ENCODE measurements around the gene FGGY.
"Not testable (repeated sequence)": the region's sequence is repeated elsewhere in the genome, so short reads cannot be mapped to it uniquely, and the experiment has no call there.

The FGGY gene

GRCh38 chr1:59455206-59455605 lies 158.3 kb downstream of the FGGY start:
- TF ChIP-seq CTCF (IDR thresholded peaks at IDR 0.05; ENCODE audit: insufficient read depth, low read length, poor library complexity, severe bottlenecking) (no peak), EZH2phosphoT487 (conservative IDR thresholded peaks at IDR 0.05; ENCODE audit: low read length) (no peak)
- Histone ChIP-seq H3K9me2 (replicated peaks; ENCODE audit: insufficient read depth, low read length) (no peaks in the 10 kb centered on the region), H3K27ac (ENCODE audit: low read depth, low read length) (no peak overlapping the region), H3K36me3 (ENCODE audit: low read length) (no peaks in the 10 kb centered on the region), H3K27me3 (ENCODE audit: low read length) (no peaks in the 10 kb centered on the region), H3K79me2 (ENCODE audit: insufficient read depth, low read length) (no peaks in the 10 kb centered on the region), H2AFZ (ENCODE audit: low read depth, low read length, severe bottlenecking) (no peak overlapping the region), H4K20me1 (ENCODE audit: low read depth, low read length) (no peaks in the 10 kb centered on the region), H3K4me2 (ENCODE audit: low read depth, low read length, poor library complexity, severe bottlenecking) (no peak overlapping the region), H3F3A (ENCODE audit: insufficient read depth) (no peaks in the 10 kb centered on the region), H3K4me3 (ENCODE audit: insufficient read depth, low read length, poor library complexity, severe bottlenecking) (no peak overlapping the region), H3K9me3 (ENCODE audit: insufficient read depth, low read length) (no peaks in the 10 kb centered on the region), H3K9ac (ENCODE audit: low read length) (no peak overlapping the region)

GRCh38 chr1:59457786-59458185 lies 160.9 kb downstream of the FGGY start:
- no peaks in the 10 kb centered on the region for H4K20me1 ChIP-seq (ENCODE audit: low read depth, low read length)
- no peak overlapping the region for H3K9ac ChIP-seq (ENCODE audit: low read length)
- no peaks in the 10 kb centered on the region for H3F3A ChIP-seq (ENCODE audit: insufficient read depth)
- H3K4me3 ChIP-seq (ENCODE audit: insufficient read depth, low read length, poor library complexity, severe bottlenecking): no peak overlapping the region
- no peaks in the 10 kb centered on the region for H3K79me2 ChIP-seq (ENCODE audit: insufficient read depth, low read length)
- H3K27ac ChIP-seq (ENCODE audit: low read depth, low read length): no peak overlapping the region
- no peaks in the 10 kb centered on the region for H3K9me2 ChIP-seq (replicated peaks; ENCODE audit: insufficient read depth, low read length)
- TF ChIP-seq EZH2phosphoT487 (conservative IDR thresholded peaks at IDR 0.05; ENCODE audit: low read length): no peak
- TF ChIP-seq CTCF (IDR thresholded peaks at IDR 0.05; ENCODE audit: insufficient read depth, low read length, poor library complexity, severe bottlenecking): no peak
- no peaks in the 10 kb centered on the region for H3K27me3 ChIP-seq (ENCODE audit: low read length)
- H3K9me3 ChIP-seq (ENCODE audit: insufficient read depth, low read length): no peaks in the 10 kb centered on the region
- no peak overlapping the region for H2AFZ ChIP-seq (ENCODE audit: low read depth, low read length, severe bottlenecking)
- no peak overlapping the region for H3K4me2 ChIP-seq (ENCODE audit: low read depth, low read length, poor library complexity, severe bottlenecking)
- H3K36me3 ChIP-seq (ENCODE audit: low read length): no peaks in the 10 kb centered on the region

DNA sequence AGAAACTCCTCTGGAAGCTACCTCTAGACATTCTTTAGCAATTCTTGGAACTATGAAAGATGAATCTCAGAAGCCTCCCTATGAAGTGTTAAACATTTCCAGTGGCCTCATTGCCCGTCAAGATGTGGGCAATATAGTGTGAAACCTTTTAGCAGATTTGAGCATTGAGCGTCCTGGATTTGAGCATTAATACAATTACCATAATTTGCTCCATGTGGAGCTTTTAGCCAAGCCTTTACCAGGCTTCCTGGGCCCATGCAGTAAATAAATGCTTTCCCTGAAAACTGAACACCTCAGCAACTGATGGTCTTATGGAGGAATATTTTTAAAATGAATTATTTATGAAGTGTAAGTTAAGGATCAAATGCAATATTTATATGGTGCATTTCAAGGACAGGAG lies 162.0 kb downstream of the FGGY start:
- Histone ChIP-seq H3K4me2 (ENCODE audit: low read depth, low read length, poor library complexity, severe bottlenecking) (no peak overlapping the region), H3F3A (ENCODE audit: insufficient read depth) (no peaks in the 10 kb centered on the region), H3K9ac (ENCODE audit: low read length) (no peak overlapping the region), H2AFZ (ENCODE audit: low read depth, low read length, severe bottlenecking) (no peak overlapping the region), H3K36me3 (ENCODE audit: low read length) (no peaks in the 10 kb centered on the region), H3K27me3 (ENCODE audit: low read length) (no peaks in the 10 kb centered on the region), H3K9me2 (replicated peaks; ENCODE audit: insufficient read depth, low read length) (no peaks in the 10 kb centered on the region), H3K79me2 (ENCODE audit: insufficient read depth, low read length) (no peaks in the 10 kb centered on the region), H3K4me3 (ENCODE audit: insufficient read depth, low read length, poor library complexity, severe bottlenecking) (no peak overlapping the region), H3K9me3 (ENCODE audit: insufficient read depth, low read length) (no peaks in the 10 kb centered on the region), H3K27ac (ENCODE audit: low read depth, low read length) (no peak overlapping the region), H4K20me1 (ENCODE audit: low read depth, low read length) (no peaks in the 10 kb centered on the region)
- TF ChIP-seq CTCF (IDR thresholded peaks at IDR 0.05; ENCODE audit: insufficient read depth, low read length, poor library complexity, severe bottlenecking): no peak
- no peak for TF ChIP-seq EZH2phosphoT487 (conservative IDR thresholded peaks at IDR 0.05; ENCODE audit: low read length)

DNA sequence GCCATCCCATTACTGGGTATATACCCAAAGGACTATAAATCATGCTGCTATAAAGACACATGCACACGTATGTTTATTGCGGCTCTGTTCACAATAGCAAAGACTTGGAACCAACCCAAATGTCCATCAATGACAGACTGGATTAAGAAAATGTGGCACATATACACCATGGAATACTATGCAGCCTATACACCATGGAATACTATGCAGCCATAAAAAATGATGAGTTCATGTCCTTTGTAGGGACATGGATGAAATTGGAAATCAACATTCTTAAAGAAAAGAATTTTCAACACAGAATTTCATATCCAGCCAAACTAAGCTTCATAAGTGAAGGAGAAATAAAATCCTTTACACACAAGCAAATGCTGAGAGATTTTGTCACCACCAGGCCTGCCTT lies 166.0 kb downstream of the FGGY start:
- not testable (repeated sequence) for H3K9me2 ChIP-seq (replicated peaks; ENCODE audit: insufficient read depth, low read length)

GRCh38 chr1:59465478-59465877 lies 168.6 kb downstream of the FGGY start:
- H3K79me2 ChIP-seq (ENCODE audit: insufficient read depth, low read length); H4K20me1 ChIP-seq (ENCODE audit: low read depth, low read length); H2AFZ ChIP-seq (ENCODE audit: low read depth, low read length, severe bottlenecking); H3K4me3 ChIP-seq (ENCODE audit: insufficient read depth, low read length, poor library complexity, severe bottlenecking); H3K27ac ChIP-seq (ENCODE audit: low read depth, low read length); H3K36me3 ChIP-seq (ENCODE audit: low read length); H3K27me3 ChIP-seq (ENCODE audit: low read length); H3K4me2 ChIP-seq (ENCODE audit: low read depth, low read length, poor library complexity, severe bottlenecking); H3K9me2 ChIP-seq (replicated peaks; ENCODE audit: insufficient read depth, low read length); H3F3A ChIP-seq (ENCODE audit: insufficient read depth); H3K9ac ChIP-seq (ENCODE audit: low read length); H3K9me3 ChIP-seq (ENCODE audit: insufficient read depth, low read length): not testable (repeated sequence)

More for the DNA sequence above, 166.0 kb downstream of the FGGY start:
- H2AFZ ChIP-seq (ENCODE audit: low read depth, low read length, severe bottlenecking); H3K4me2 ChIP-seq (ENCODE audit: low read depth, low read length, poor library complexity, severe bottlenecking); H4K20me1 ChIP-seq (ENCODE audit: low read depth, low read length); H3K36me3 ChIP-seq (ENCODE audit: low read length); H3K79me2 ChIP-seq (ENCODE audit: insufficient read depth, low read length); H3K27ac ChIP-seq (ENCODE audit: low read depth, low read length); H3K4me3 ChIP-seq (ENCODE audit: insufficient read depth, low read length, poor library complexity, severe bottlenecking); H3K9me3 ChIP-seq (ENCODE audit: insufficient read depth, low read length); H3F3A ChIP-seq (ENCODE audit: insufficient read depth); H3K27me3 ChIP-seq (ENCODE audit: low read length); H3K9ac ChIP-seq (ENCODE audit: low read length): not testable (repeated sequence)
